WTC11 (cell line): Measurements from ENCODE around the gene RARRES2.

Source experiments
- FOXP1 ChIP-seq: sonication (generic); formaldehyde crosslinking; IDR thresholded peaks from 2 replicates; pipeline ENCODE4 v1.8.0; 2022; ENCODE audit warnings: missing genetic modification reagents, mild to moderate bottlenecking, moderate library complexity, borderline replicate concordance
- MYBL2 ChIP-seq: sonication (generic); formaldehyde crosslinking; IDR thresholded peaks from 2 replicates; pipeline ENCODE4 v1.8.1; 2023; ENCODE audit warnings: mild to moderate bottlenecking, moderate library complexity, missing genetic modification reagents
- NR2C2 ChIP-seq: sonication (generic); formaldehyde crosslinking; IDR thresholded peaks from 2 replicates; pipeline ENCODE4 v1.8.0; 2022; ENCODE audit warnings: mild to moderate bottlenecking, missing genetic modification reagents
- ZNF138 ChIP-seq: sonication (generic); formaldehyde crosslinking; conservative IDR thresholded peaks from 2 replicates; pipeline ENCODE4 v1.8.1; 2022; ENCODE audit warnings: mild to moderate bottlenecking, moderate library complexity, missing genetic modification reagents
- ZNF263 ChIP-seq: sonication (generic); formaldehyde crosslinking; IDR thresholded peaks from 2 replicates; pipeline ENCODE4 v1.8.1; 2022; ENCODE audit warnings: low read depth, mild to moderate bottlenecking, moderate library complexity, missing genetic modification reagents
- TF ChIP-seq, protein P1 (sequence below): fragments of 200-600 bp; IDR thresholded peaks from 2 replicates; pipeline ENCODE4 v1.8.0; 2022; ENCODE audit warnings: antibody characterized with exemption
- TF ChIP-seq, protein P2 (sequence below): sonication (generic); formaldehyde crosslinking; IDR thresholded peaks from 2 replicates; pipeline ENCODE4 v1.8.0; 2022; ENCODE audit warnings: mild to moderate bottlenecking, missing genetic modification reagents
- TF ChIP-seq, protein P3 (sequence below): fragments of 250-450 bp; sonication (Bioruptor Pico); IDR thresholded peaks from 2 replicates; pipeline ENCODE4 v1.9.0; 2021; ENCODE audit warnings: mild to moderate bottlenecking
- TF ChIP-seq, protein P4 (sequence below): sonication (generic); formaldehyde crosslinking; IDR thresholded peaks from 2 replicates; pipeline ENCODE4 v1.8.0; 2022; ENCODE audit warnings: mild to moderate bottlenecking, missing genetic modification reagents

GRCh38 chr7:150325901-150326300, 15.5 kb downstream of the RARRES2 start:
- no peak for TF ChIP-seq NR2C2 (CRISPR knock-in tag)
- TF ChIP-seq, protein P1, sequence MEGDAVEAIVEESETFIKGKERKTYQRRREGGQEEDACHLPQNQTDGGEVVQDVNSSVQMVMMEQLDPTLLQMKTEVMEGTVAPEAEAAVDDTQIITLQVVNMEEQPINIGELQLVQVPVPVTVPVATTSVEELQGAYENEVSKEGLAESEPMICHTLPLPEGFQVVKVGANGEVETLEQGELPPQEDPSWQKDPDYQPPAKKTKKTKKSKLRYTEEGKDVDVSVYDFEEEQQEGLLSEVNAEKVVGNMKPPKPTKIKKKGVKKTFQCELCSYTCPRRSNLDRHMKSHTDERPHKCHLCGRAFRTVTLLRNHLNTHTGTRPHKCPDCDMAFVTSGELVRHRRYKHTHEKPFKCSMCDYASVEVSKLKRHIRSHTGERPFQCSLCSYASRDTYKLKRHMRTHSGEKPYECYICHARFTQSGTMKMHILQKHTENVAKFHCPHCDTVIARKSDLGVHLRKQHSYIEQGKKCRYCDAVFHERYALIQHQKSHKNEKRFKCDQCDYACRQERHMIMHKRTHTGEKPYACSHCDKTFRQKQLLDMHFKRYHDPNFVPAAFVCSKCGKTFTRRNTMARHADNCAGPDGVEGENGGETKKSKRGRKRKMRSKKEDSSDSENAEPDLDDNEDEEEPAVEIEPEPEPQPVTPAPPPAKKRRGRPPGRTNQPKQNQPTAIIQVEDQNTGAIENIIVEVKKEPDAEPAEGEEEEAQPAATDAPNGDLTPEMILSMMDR: no peak
- no peak for TF ChIP-seq ZNF263 (CRISPR knock-in tag)
- no peak for TF ChIP-seq MYBL2 (CRISPR knock-in tag)
- TF ChIP-seq, protein P2, sequence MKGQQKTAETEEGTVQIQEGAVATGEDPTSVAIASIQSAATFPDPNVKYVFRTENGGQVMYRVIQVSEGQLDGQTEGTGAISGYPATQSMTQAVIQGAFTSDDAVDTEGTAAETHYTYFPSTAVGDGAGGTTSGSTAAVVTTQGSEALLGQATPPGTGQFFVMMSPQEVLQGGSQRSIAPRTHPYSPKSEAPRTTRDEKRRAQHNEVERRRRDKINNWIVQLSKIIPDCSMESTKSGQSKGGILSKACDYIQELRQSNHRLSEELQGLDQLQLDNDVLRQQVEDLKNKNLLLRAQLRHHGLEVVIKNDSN: no peak
- TF ChIP-seq, protein P3, sequence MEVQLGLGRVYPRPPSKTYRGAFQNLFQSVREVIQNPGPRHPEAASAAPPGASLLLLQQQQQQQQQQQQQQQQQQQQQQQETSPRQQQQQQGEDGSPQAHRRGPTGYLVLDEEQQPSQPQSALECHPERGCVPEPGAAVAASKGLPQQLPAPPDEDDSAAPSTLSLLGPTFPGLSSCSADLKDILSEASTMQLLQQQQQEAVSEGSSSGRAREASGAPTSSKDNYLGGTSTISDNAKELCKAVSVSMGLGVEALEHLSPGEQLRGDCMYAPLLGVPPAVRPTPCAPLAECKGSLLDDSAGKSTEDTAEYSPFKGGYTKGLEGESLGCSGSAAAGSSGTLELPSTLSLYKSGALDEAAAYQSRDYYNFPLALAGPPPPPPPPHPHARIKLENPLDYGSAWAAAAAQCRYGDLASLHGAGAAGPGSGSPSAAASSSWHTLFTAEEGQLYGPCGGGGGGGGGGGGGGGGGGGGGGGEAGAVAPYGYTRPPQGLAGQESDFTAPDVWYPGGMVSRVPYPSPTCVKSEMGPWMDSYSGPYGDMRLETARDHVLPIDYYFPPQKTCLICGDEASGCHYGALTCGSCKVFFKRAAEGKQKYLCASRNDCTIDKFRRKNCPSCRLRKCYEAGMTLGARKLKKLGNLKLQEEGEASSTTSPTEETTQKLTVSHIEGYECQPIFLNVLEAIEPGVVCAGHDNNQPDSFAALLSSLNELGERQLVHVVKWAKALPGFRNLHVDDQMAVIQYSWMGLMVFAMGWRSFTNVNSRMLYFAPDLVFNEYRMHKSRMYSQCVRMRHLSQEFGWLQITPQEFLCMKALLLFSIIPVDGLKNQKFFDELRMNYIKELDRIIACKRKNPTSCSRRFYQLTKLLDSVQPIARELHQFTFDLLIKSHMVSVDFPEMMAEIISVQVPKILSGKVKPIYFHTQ (CRISPR knock-in tag): no peak
- no peak for TF ChIP-seq ZNF138 (CRISPR knock-in tag)
- no peak for TF ChIP-seq FOXP1 (CRISPR knock-in tag)
- TF ChIP-seq, protein P4, sequence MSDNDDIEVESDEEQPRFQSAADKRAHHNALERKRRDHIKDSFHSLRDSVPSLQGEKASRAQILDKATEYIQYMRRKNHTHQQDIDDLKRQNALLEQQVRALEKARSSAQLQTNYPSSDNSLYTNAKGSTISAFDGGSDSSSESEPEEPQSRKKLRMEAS: no peak
